HepG2 (cell line): ENCODE results near the gene IL18R1. TPM values are rescaled to one million over a fixed set of nuclear protein-coding genes. Genes with fewer than 3 reads are reported as not detected.

ENCODE experiments used
- ATAC-seq: fragments of 200-7000 bp; cut with Tn5 transposase; 3 replicates; pipeline ENCODE4 v1.9.1; 2020; ENCODE audit warnings: mild to moderate bottlenecking, moderate library complexity
- BruUV-seq: library from RNA; stranded (reverse); fragments of 400-500 nt; replicated peaks from 2 replicates; lab custom pipeline; 2021; lab: Mats Ljungman, UMichigan
- CTCF ChIA-PET: fragments of 300-600 bp; formaldehyde crosslinking; extraction: SDS; loops from one replicate; lab custom pipeline; 2021; ENCODE audit warnings: low total read pairs, inconsistent platforms, low intra/inter-chr PET ratio; lab: Yijun Ruan, JAX
- POLR2A ChIA-PET: fragments of 350-600 bp; sonication (Branson Sonifier 250); formaldehyde crosslinking; loops from one replicate; lab custom pipeline; 2020; ENCODE audit warnings: antibody characterized with exemption, inconsistent platforms; lab: Yijun Ruan, JAX
- DNase-seq: peaks from one replicate; pipeline ENCODE4 v3.0.0-alpha.2; 2015; ENCODE audit warnings: low spot score
- FAIRE-seq: peaks from 3 replicates; lab custom pipeline; 2011; peaks lifted over from hg19 to GRCh38; lab: Jason Lieb, UNC
- H2AFZ ChIP-seq: one replicate; pipeline ENCODE4 v1.6.1; 2011; ENCODE audit warnings: low read length, inconsistent platforms
- H3K27ac ChIP-seq: fragments of 300-600 bp; 3 replicates; pipeline ENCODE4 v1.8.0; 2011; ENCODE audit warnings: mixed run types, mild to moderate bottlenecking, mixed read lengths, low read length, inconsistent platforms; ENCODE audit not compliant: insufficient read depth; ENCODE audit errors: extremely low read length
- H3K27me3 ChIP-seq, 2 experiments: fragments of 200-600 bp in 1 of 2; 2 replicates in 1 of 2; 3 replicates in 1 of 2; pipeline versions ENCODE4 v1.6.0 to v1.8.0; 2011; ENCODE audit warnings: low read length in 2 of 2, mild to moderate bottlenecking in 2 of 2, moderate library complexity in 2 of 2, inconsistent platforms in 1 of 2; ENCODE audit not compliant: insufficient read depth in 2 of 2, control insufficient read depth in 1 of 2
- H3K36me3 ChIP-seq, 2 experiments: fragments of 200-600 bp in 1 of 2; replicated peaks in 1 of 2; 2 replicates in 1 of 2; 3 replicates in 1 of 2; pipeline versions ENCODE4 v1.5.1 to v1.8.0; 2011; ENCODE audit warnings: low read length in 2 of 2, inconsistent platforms in 1 of 2; ENCODE audit not compliant: insufficient read depth in 2 of 2, control insufficient read depth in 1 of 2
- H3K4me1 ChIP-seq: 2 replicates; pipeline ENCODE4 v1.5.1; 2012; ENCODE audit warnings: low read length, inconsistent platforms; ENCODE audit not compliant: insufficient read depth
- H3K4me2 ChIP-seq: 2 replicates; pipeline ENCODE4 v1.6.0; 2011; ENCODE audit warnings: low read depth, low read length, inconsistent platforms
- H3K4me3 ChIP-seq, 3 experiments: fragments of 200-600 bp in 1 of 3; sonication (generic), shearing (Covaris generic) in 1 of 3; replicated peaks in 1 of 3; 2 replicates each; pipeline ENCODE4 v1.5.1; 2011 to 2016; ENCODE audit warnings: low read length in 3 of 3, inconsistent platforms in 2 of 3, low read depth in 2 of 3, mild to moderate bottlenecking in 2 of 3, control low read depth in 1 of 3, mixed read lengths in 1 of 3; ENCODE audit not compliant: insufficient read depth in 1 of 3
- H3K79me2 ChIP-seq: one replicate; pipeline ENCODE4 v1.6.1; 2011; ENCODE audit warnings: low read length, inconsistent platforms; ENCODE audit not compliant: insufficient read depth
- H3K9ac ChIP-seq: 2 replicates; pipeline ENCODE4 v1.6.0; 2011; ENCODE audit warnings: mild to moderate bottlenecking, low read depth, low read length, inconsistent platforms; ENCODE audit not compliant: insufficient read depth
- H3K9me3 ChIP-seq: 2 replicates; pipeline ENCODE4 v1.5.1; 2012; ENCODE audit warnings: mild to moderate bottlenecking, low read length
- H4K20me1 ChIP-seq: 2 replicates; pipeline ENCODE4 v1.6.0; 2011; ENCODE audit warnings: inconsistent platforms, mild to moderate bottlenecking, low read length, moderate library complexity; ENCODE audit not compliant: insufficient read depth
- FLYWCH1 ChIP-seq: sonication (generic); formaldehyde crosslinking; IDR thresholded peaks from 2 replicates; pipeline ENCODE4 v1.8.1; 2023; ENCODE audit warnings: mild to moderate bottlenecking, missing genetic modification reagents
- NFRKB ChIP-seq: fragments of 450-650 bp; IDR thresholded peaks from 2 replicates; pipeline ENCODE4 v1.6.1; 2017
- NPAS2 ChIP-seq: sonication (generic); formaldehyde crosslinking; IDR thresholded peaks from 2 replicates; pipeline ENCODE4 v1.8.0; 2022; ENCODE audit warnings: mild to moderate bottlenecking, missing genetic modification reagents, borderline replicate concordance
- PCBP1 ChIP-seq: fragments of 200-400 bp; formaldehyde crosslinking; IDR thresholded peaks from 2 replicates; pipeline ENCODE4 v1.6.1; 2017; ENCODE audit warnings: mild to moderate bottlenecking, low read depth, low read length, borderline replicate concordance
- RFXANK ChIP-seq: IDR thresholded peaks from 2 replicates; pipeline ENCODE4 v1.6.1; 2016
- TARDBP ChIP-seq: sonication (generic); formaldehyde crosslinking; IDR thresholded peaks from 2 replicates; pipeline ENCODE4 v1.8.0; 2022; ENCODE audit warnings: mild to moderate bottlenecking, missing genetic modification reagents
- ZNF7 ChIP-seq: IDR thresholded peaks from 2 replicates; pipeline ENCODE4 v1.6.1; 2016; ENCODE audit warnings: missing biosample characterization, missing genetic modification reagents
- ZNF839 ChIP-seq: sonication (generic); formaldehyde crosslinking; IDR thresholded peaks from 2 replicates; pipeline ENCODE4 v1.4.0; 2020; ENCODE audit warnings: missing genetic modification reagents, mild to moderate bottlenecking, borderline replicate concordance
- WGBS: methylation state at CpG from one replicate; pipeline ENCODE4 v1.1.6; 2017; ENCODE audit warnings: low lambda C conversion rate; 5-methylcytosine and 5-hydroxymethylcytosine counted together
- in situ Hi-C: cut with HindIII; loops from 2 replicates; pipeline ENCODE4 v1.10.0; 2017; ENCODE audit warnings: low pct_unique_long_range_greater_than_20kb; ENCODE audit not compliant: extremely low pct_ligation_motif_present
- intact Hi-C: fragments of 100-400 bp; cut with micrococcal nuclease; formaldehyde crosslinking; loops from one replicate; pipeline ENCODE4 v1.10.0; 2022; ENCODE audit not compliant: unreplicated experiment
- polyA plus RNA-seq, 8 experiments: library from polyadenylated mRNA; depleted of rRNA in 3 of 8; stranded (reverse) in 7 of 8; unstranded in 1 of 8; fragments of >200 nt; fragmentation: Illumina TruSeq in 4 of 8; extraction: Trizol in 4 of 8; gene quantifications; 2 replicates each; pipeline versions ENCODE4 v1.2.1 to v1.2.3, GENCODE V29; 2011 to 2016; ENCODE audit warnings: low read depth in 4 of 8, missing spikeins in 1 of 8, mixed read lengths in 1 of 8; ENCODE audit not compliant: insufficient read depth in 1 of 8
- total RNA-seq, 5 experiments: library from RNA; depleted of rRNA; stranded (reverse); fragments of >200 nt; fragmentation: Illumina TruSeq; extraction: Trizol; gene quantifications; 2 replicates each; pipeline ENCODE4 v1.2.3, GENCODE V29; 2016; ENCODE audit warnings: low read depth in 1 of 5
- TF ChIP-seq, protein P1 (sequence below): IDR thresholded peaks from 2 replicates; pipeline ENCODE4 v1.6.1; 2016; ENCODE audit warnings: low read depth
- TF ChIP-seq, protein P2 (sequence below): sonication (generic); formaldehyde crosslinking; conservative IDR thresholded peaks from 2 replicates; pipeline ENCODE4 v1.4.0; 2020; ENCODE audit warnings: missing genetic modification reagents
- TF ChIP-seq, protein P3 (sequence below): sonication (generic); formaldehyde crosslinking; IDR thresholded peaks from 2 replicates; pipeline ENCODE4 v1.5.0; 2020; ENCODE audit warnings: missing genetic modification reagents

The IL18R1 gene
- total and polyA plus RNA-seq, 2 of the 13 experiments (the other 11 are each of a cell fraction or from before 2014, with no cell fraction given), result 0.01 to 0.04 TPM

- TF ChIP-seq, protein P1, sequence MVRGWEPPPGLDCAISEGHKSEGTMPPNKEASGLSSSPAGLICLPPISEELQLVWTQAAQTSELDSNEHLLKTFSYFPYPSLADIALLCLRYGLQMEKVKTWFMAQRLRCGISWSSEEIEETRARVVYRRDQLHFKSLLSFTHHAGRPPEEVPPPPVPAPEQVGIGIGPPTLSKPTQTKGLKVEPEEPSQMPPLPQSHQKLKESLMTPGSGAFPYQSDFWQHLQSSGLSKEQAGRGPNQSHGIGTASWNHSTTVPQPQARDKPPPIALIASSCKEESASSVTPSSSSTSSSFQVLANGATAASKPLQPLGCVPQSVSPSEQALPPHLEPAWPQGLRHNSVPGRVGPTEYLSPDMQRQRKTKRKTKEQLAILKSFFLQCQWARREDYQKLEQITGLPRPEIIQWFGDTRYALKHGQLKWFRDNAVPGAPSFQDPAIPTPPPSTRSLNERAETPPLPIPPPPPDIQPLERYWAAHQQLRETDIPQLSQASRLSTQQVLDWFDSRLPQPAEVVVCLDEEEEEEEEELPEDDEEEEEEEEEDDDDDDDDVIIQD, result no peak
- TF ChIP-seq, protein P2, sequence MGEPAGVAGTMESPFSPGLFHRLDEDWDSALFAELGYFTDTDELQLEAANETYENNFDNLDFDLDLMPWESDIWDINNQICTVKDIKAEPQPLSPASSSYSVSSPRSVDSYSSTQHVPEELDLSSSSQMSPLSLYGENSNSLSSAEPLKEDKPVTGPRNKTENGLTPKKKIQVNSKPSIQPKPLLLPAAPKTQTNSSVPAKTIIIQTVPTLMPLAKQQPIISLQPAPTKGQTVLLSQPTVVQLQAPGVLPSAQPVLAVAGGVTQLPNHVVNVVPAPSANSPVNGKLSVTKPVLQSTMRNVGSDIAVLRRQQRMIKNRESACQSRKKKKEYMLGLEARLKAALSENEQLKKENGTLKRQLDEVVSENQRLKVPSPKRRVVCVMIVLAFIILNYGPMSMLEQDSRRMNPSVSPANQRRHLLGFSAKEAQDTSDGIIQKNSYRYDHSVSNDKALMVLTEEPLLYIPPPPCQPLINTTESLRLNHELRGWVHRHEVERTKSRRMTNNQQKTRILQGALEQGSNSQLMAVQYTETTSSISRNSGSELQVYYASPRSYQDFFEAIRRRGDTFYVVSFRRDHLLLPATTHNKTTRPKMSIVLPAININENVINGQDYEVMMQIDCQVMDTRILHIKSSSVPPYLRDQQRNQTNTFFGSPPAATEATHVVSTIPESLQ, result no peak
- TF ChIP-seq NFRKB, result no peak
Measured at GRCh38 chr2:102420290-102420689, 64.7 kb downstream of the IL18R1 start (continued).

- H3K27ac ChIP-seq, result no peak overlapping the region
- intact Hi-C loops, result no loop called here
- 2% methylated on average over 5 of the region's 5 CpGs for WGBS
- no peak for FAIRE-seq
- no TSS peak for BruUV-seq
- in situ Hi-C loops, result no loop called here
- TF ChIP-seq TARDBP (CRISPR knock-in tag) (no peak), PCBP1 (no peak), FLYWCH1 (CRISPR knock-in tag) (no peak), RFXANK (no peak), ZNF7 (CRISPR knock-in tag) (peak; percentile 53; the same call in 1 of the 2 replicates), NPAS2 (no peak), ZNF839 (CRISPR knock-in tag) (no peak)
- TF ChIP-seq, protein P3, sequence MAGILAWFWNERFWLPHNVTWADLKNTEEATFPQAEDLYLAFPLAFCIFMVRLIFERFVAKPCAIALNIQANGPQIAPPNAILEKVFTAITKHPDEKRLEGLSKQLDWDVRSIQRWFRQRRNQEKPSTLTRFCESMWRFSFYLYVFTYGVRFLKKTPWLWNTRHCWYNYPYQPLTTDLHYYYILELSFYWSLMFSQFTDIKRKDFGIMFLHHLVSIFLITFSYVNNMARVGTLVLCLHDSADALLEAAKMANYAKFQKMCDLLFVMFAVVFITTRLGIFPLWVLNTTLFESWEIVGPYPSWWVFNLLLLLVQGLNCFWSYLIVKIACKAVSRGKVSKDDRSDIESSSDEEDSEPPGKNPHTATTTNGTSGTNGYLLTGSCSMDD (CRISPR knock-in tag), result no peak
- H3K36me3 ChIP-seq, result no peaks in the 10 kb centered on the region
- H3K27me3 ChIP-seq, result peaks cover 2 to 32% of the 10 kb centered on the region in 2 experiments; a peak in 3 of 5 replicates
- no peaks in the 10 kb centered on the region for H3K79me2 ChIP-seq
- no peak for DNase-seq
- no peaks in the 10 kb centered on the region for H3K4me1 ChIP-seq
- peak; percentile 36; the same call in 2 of the 3 replicates for ATAC-seq
- CTCF ChIA-PET, result no interaction called here
- no peaks in the 10 kb centered on the region for H3K9me3 ChIP-seq
- no peaks in the 10 kb centered on the region for H4K20me1 ChIP-seq
- H2AFZ ChIP-seq, result no peak overlapping the region
- POLR2A ChIA-PET, result no interaction called here
- no peak overlapping the region for H3K4me2 ChIP-seq
- H3K9ac ChIP-seq, result no peak overlapping the region
- no peak overlapping the region for H3K4me3 ChIP-seq
Measured at GRCh38 chr2:102421890-102422759, 66.5 kb downstream of the IL18R1 start.
